ENCODE data around the gene GRB10. TPM values are rescaled to one million over a fixed set of nuclear protein-coding genes. Genes with fewer than 3 reads are reported as not detected.

GRB10 gene
- total RNA-seq, 2 experiments from 2014 or later: 8.4 to 9.9 TPM

GRCh38 chr7:50648570-50649169 lies 134.0 kb downstream of the GRB10 start:
- H3K9me3 Mint-ChIP-seq: no peaks in the 10 kb centered on the region
- H3K27me3 Mint-ChIP-seq: no peaks in the 10 kb centered on the region
- H3K4me3 Mint-ChIP-seq: no peak overlapping the region
- H3K4me1 Mint-ChIP-seq (ENCODE audit: low read depth): peaks cover 6% of the 10 kb centered on the region
- no peak overlapping the region for H3K27ac Mint-ChIP-seq
- intact Hi-C loops (cut with micrococcal nuclease): no loop called here
- POLR2A ChIA-PET: interaction anchor here (0.9 kb wide), 1 partner anchor 11 kb away, joined by 3 read pairs; no protein-coding TSS in a partner anchor
- no peaks in the 10 kb centered on the region for H3K36me3 Mint-ChIP-seq
- DNase-seq: no peak
- CTCF ChIA-PET: interaction anchor here (0.7 to 1.0 kb wide), 3 partner anchors 15 to 352 kb away, joined by 3 to 4 read pairs (median 3); no protein-coding TSS in a partner anchor

- Mint-ChIP-seq H3K4me3 (no peak overlapping the region), H3K9me3 (no peaks in the 10 kb centered on the region), H3K36me3 (no peaks in the 10 kb centered on the region), H3K4me1 (ENCODE audit: low read depth) (peaks cover 6% of the 10 kb centered on the region), H3K27ac (no peak overlapping the region), H3K27me3 (no peaks in the 10 kb centered on the region)
- ChIA-PET CTCF (interaction anchor here (0.7 to 2.5 kb wide), 4 partner anchors 15 to 353 kb away, joined by 3 to 9 read pairs (median 4); no protein-coding TSS in a partner anchor), POLR2A (interaction anchor here (0.9 kb wide), 1 partner anchor 12 kb away, joined by 3 read pairs; no protein-coding TSS in a partner anchor)
- intact Hi-C loops (cut with micrococcal nuclease): no loop called here
- no peak for DNase-seq
Observed at GRCh38 chr7:50648076-50648475, 134.6 kb downstream of the GRB10 start.

GRCh38 chr7:50647286-50647980 lies 135.3 kb downstream of the GRB10 start:
- Mint-ChIP-seq H3K4me3 (no peak overlapping the region), H3K36me3 (no peaks in the 10 kb centered on the region), H3K27me3 (no peaks in the 10 kb centered on the region), H3K27ac (no peak overlapping the region), H3K9me3 (no peaks in the 10 kb centered on the region), H3K4me1 (ENCODE audit: low read depth) (peaks cover 6% of the 10 kb centered on the region)
- DNase-seq: no peak
- intact Hi-C loops (cut with micrococcal nuclease): no loop called here
- ChIA-PET POLR2A (no interaction called here), CTCF (interaction anchor here (0.9 to 2.5 kb wide), 2 partner anchors 15 to 179 kb away, joined by 3 to 9 read pairs; no protein-coding TSS in a partner anchor)

- intact Hi-C loops (cut with micrococcal nuclease): no loop called here
- no peaks in the 10 kb centered on the region for H3K9me3 Mint-ChIP-seq
- CTCF ChIA-PET: interaction anchor here (0.8 to 2.5 kb wide), 3 partner anchors 8 to 13 kb away, joined by 3 to 9 read pairs (median 3); no protein-coding TSS in a partner anchor
Observed at GRCh38 chr7:50646069-50646468, 136.6 kb downstream of the GRB10 start.

GRCh38 chr7:50645186-50645585 lies 137.5 kb downstream of the GRB10 start:
- Mint-ChIP-seq H3K36me3 (no peaks in the 10 kb centered on the region), H3K27ac (no peak overlapping the region), H3K27me3 (no peaks in the 10 kb centered on the region), H3K9me3 (no peaks in the 10 kb centered on the region), H3K4me1 (ENCODE audit: low read depth) (peaks cover 6% of the 10 kb centered on the region), H3K4me3 (no peak overlapping the region)
- DNase-seq: no peak
- intact Hi-C loops (cut with micrococcal nuclease): no loop called here
- ChIA-PET CTCF (interaction anchor here (0.7 to 1.2 kb wide), 2 partner anchors 12 to 53 kb away, joined by 3 to 4 read pairs; no protein-coding TSS in a partner anchor), POLR2A (no interaction called here)

More at GRCh38 chr7:50646069-50646468, 136.6 kb downstream of the GRB10 start:
- DNase-seq: peak; percentile 50
- H3K4me1 Mint-ChIP-seq (ENCODE audit: low read depth): peaks cover 6% of the 10 kb centered on the region
- no peaks in the 10 kb centered on the region for H3K27me3 Mint-ChIP-seq
- no peak overlapping the region for H3K4me3 Mint-ChIP-seq
- H3K36me3 Mint-ChIP-seq: no peaks in the 10 kb centered on the region
- POLR2A ChIA-PET: interaction anchor here (1.2 kb wide), 1 partner anchor 12 kb away, joined by 3 read pairs; no protein-coding TSS in a partner anchor
- H3K27ac Mint-ChIP-seq: no peak overlapping the region

- intact Hi-C loops (cut with micrococcal nuclease): no loop called here
- ChIA-PET CTCF (interaction anchor here (0.7 to 1.2 kb wide), 2 partner anchors 11 to 54 kb away, joined by 3 to 4 read pairs; no protein-coding TSS in a partner anchor), POLR2A (no interaction called here)
- no peaks in the 10 kb centered on the region for H3K27me3 Mint-ChIP-seq
- peaks cover 6% of the 10 kb centered on the region for H3K4me1 Mint-ChIP-seq (ENCODE audit: low read depth)
- H3K27ac Mint-ChIP-seq: no peak overlapping the region
- H3K36me3 Mint-ChIP-seq: no peaks in the 10 kb centered on the region
- H3K9me3 Mint-ChIP-seq: no peaks in the 10 kb centered on the region
- no peak for DNase-seq
- no peak overlapping the region for H3K4me3 Mint-ChIP-seq
Observed at GRCh38 chr7:50644586-50644985, 138.1 kb downstream of the GRB10 start.

- ChIA-PET POLR2A (no interaction called here), CTCF (no interaction called here)
- intact Hi-C loops (cut with micrococcal nuclease): no loop called here
- no peaks in the 10 kb centered on the region for H3K36me3 Mint-ChIP-seq
- H3K27ac Mint-ChIP-seq: no peak overlapping the region
- DNase-seq: no peak
- H3K27me3 Mint-ChIP-seq: no peaks in the 10 kb centered on the region
- H3K9me3 Mint-ChIP-seq: no peaks in the 10 kb centered on the region
- peaks cover 6% of the 10 kb centered on the region for H3K4me1 Mint-ChIP-seq (ENCODE audit: low read depth)
- H3K4me3 Mint-ChIP-seq: no peak overlapping the region
Observed at GRCh38 chr7:50644114-50644513, 138.6 kb downstream of the GRB10 start.

GRCh38 chr7:50641442-50642405 lies 141.0 kb downstream of the GRB10 start:
- intact Hi-C loops (cut with micrococcal nuclease): no loop called here
- H3K27ac Mint-ChIP-seq: no peak overlapping the region
- no peaks in the 10 kb centered on the region for H3K27me3 Mint-ChIP-seq
- peaks cover 6% of the 10 kb centered on the region for H3K4me1 Mint-ChIP-seq (ENCODE audit: low read depth)
- H3K4me3 Mint-ChIP-seq: no peak overlapping the region
- no peak for DNase-seq
- H3K9me3 Mint-ChIP-seq: no peaks in the 10 kb centered on the region
- ChIA-PET POLR2A (no interaction called here), CTCF (interaction anchor here (0.6 to 1.1 kb wide), 3 partner anchors 12 to 519 kb away, joined by 3 read pairs; no protein-coding TSS in a partner anchor)
- no peaks in the 10 kb centered on the region for H3K36me3 Mint-ChIP-seq

GRCh38 chr7:50640779-50641178 lies 141.9 kb downstream of the GRB10 start:
- Mint-ChIP-seq H3K27ac (no peak overlapping the region), H3K27me3 (no peaks in the 10 kb centered on the region), H3K36me3 (no peaks in the 10 kb centered on the region), H3K9me3 (peaks cover 4% of the 10 kb centered on the region), H3K4me3 (no peak overlapping the region), H3K4me1 (ENCODE audit: low read depth) (peaks cover 2% of the 10 kb centered on the region)
- intact Hi-C loops (cut with micrococcal nuclease): no loop called here
- POLR2A ChIA-PET: no interaction called here
- no peak for DNase-seq
- CTCF ChIA-PET: interaction anchor here (0.7 to 1.1 kb wide), 2 partner anchors 13 to 172 kb away, joined by 3 read pairs; no protein-coding TSS in a partner anchor

GRCh38 chr7:50640256-50640655 lies 142.4 kb downstream of the GRB10 start:
- intact Hi-C loops (cut with micrococcal nuclease): no loop called here
- Mint-ChIP-seq H3K9me3 (peaks cover 5% of the 10 kb centered on the region), H3K4me3 (no peak overlapping the region), H3K36me3 (no peaks in the 10 kb centered on the region), H3K4me1 (ENCODE audit: low read depth) (peaks cover under 1% of the 10 kb centered on the region), H3K27me3 (no peaks in the 10 kb centered on the region), H3K27ac (no peak overlapping the region)
- CTCF ChIA-PET: interaction anchor here (0.7 kb wide), 1 partner anchor 172 kb away, joined by 3 read pairs; no protein-coding TSS in a partner anchor
- DNase-seq: no peak
- POLR2A ChIA-PET: no interaction called here

GRCh38 chr7:50637725-50638643 lies 144.7 kb downstream of the GRB10 start:
- ChIA-PET POLR2A (no interaction called here), CTCF (interaction anchor here (0.6 kb wide), 1 partner anchor 739 kb away, joined by 4 read pairs; no protein-coding TSS in a partner anchor)
- Mint-ChIP-seq H3K4me1 (ENCODE audit: low read depth) (peaks cover 5% of the 10 kb centered on the region), H3K9me3 (peaks cover 5% of the 10 kb centered on the region), H3K27ac (no peak overlapping the region), H3K4me3 (no peak overlapping the region), H3K36me3 (no peaks in the 10 kb centered on the region), H3K27me3 (peaks cover 2% of the 10 kb centered on the region)
- no peak for DNase-seq
- intact Hi-C loops (cut with micrococcal nuclease): no loop called here
